Fibroblast of lung (primary cell): ENCODE results near the gene MRPS10. TPM values are rescaled to one million over a fixed set of nuclear protein-coding genes. Genes with fewer than 3 reads are reported as not detected.

ENCODE experiments used
- DNase-seq, 2 donors: peaks; one replicate each; pipeline versions ENCODE4 v3.0.0 to v3.0.0-alpha.2; 2010; ENCODE audit warnings: low read depth in 2 of 2
- H2AFZ ChIP-seq: 2 replicates; pipeline ENCODE4 v1.5.1; 2012; ENCODE audit warnings: low read length, control low read depth, inconsistent platforms
- H3K27ac ChIP-seq: 2 replicates; pipeline ENCODE4 v1.5.1; 2011; ENCODE audit warnings: low read length, control low read depth; ENCODE audit not compliant: insufficient read depth
- H3K27me3 ChIP-seq: 2 replicates; pipeline ENCODE4 v1.5.1; 2011; ENCODE audit warnings: mild to moderate bottlenecking, low read length; ENCODE audit not compliant: control insufficient read depth, insufficient read depth
- H3K36me3 ChIP-seq: 2 replicates; pipeline ENCODE4 v1.5.1; 2011; ENCODE audit warnings: low read length; ENCODE audit not compliant: control insufficient read depth, insufficient read depth
- H3K4me1 ChIP-seq: 2 replicates; pipeline ENCODE4 v1.5.1; 2011; ENCODE audit warnings: low read length; ENCODE audit not compliant: control insufficient read depth, insufficient read depth; ENCODE audit errors: extremely low read depth
- H3K4me2 ChIP-seq: 2 replicates; pipeline ENCODE4 v1.5.1; 2011; ENCODE audit warnings: low read length, control low read depth; ENCODE audit not compliant: insufficient read depth; ENCODE audit errors: extremely low read depth
- H3K4me3 ChIP-seq, 4 experiments: fragments of 200-600 bp in 1 of 4; sonication (generic) in 1 of 4; replicated peaks in 1 of 4; 2 replicates each; pipeline ENCODE4 v1.5.1; 2011 to 2016; ENCODE audit warnings: low read length in 4 of 4, low read depth in 3 of 4, mild to moderate bottlenecking in 3 of 4, control low read depth in 2 of 4, inconsistent platforms in 1 of 4, mixed read lengths in 1 of 4; ENCODE audit not compliant: insufficient read depth in 1 of 4; ENCODE audit errors: control extremely low read depth in 1 of 4
- H3K79me2 ChIP-seq: 2 replicates; pipeline ENCODE4 v1.5.1; 2012; ENCODE audit warnings: mild to moderate bottlenecking, low read length, inconsistent platforms; ENCODE audit not compliant: control insufficient read depth, insufficient read depth
- H3K9ac ChIP-seq: 2 replicates; pipeline ENCODE4 v1.5.1; 2011; ENCODE audit warnings: mild to moderate bottlenecking, low read length, control low read depth; ENCODE audit not compliant: insufficient read depth
- H3K9me3 ChIP-seq: 2 replicates; pipeline ENCODE4 v1.5.1; 2012; ENCODE audit warnings: low read depth, low read length; ENCODE audit not compliant: control insufficient read depth, insufficient read depth
- H4K20me1 ChIP-seq: 2 replicates; pipeline ENCODE4 v1.5.1; 2011; ENCODE audit warnings: low read length; ENCODE audit not compliant: control insufficient read depth, insufficient read depth; ENCODE audit errors: extremely low read depth
- EZH2 ChIP-seq: IDR thresholded peaks from 2 replicates; pipeline ENCODE4 v1.5.1; 2012; ENCODE audit warnings: low read length, control low read depth, mild to moderate bottlenecking; ENCODE audit errors: missing control alignments
- polyA plus RNA-seq, 2 donors: library from polyadenylated mRNA; depleted of rRNA in 1 of 2; stranded (reverse) in 1 of 2; unstranded in 1 of 2; fragments of >200 nt; gene quantifications; 2 replicates each; pipeline ENCODE4 v1.2.1, GENCODE V29; 2011 to 2012; ENCODE audit warnings: missing spikeins in 1 of 2
- total RNA-seq: library from RNA; depleted of rRNA; stranded (reverse); fragments of >200 nt; gene quantifications from 2 replicates; pipeline ENCODE4 v1.2.1, GENCODE V29; 2014
- TF ChIP-seq, protein P1 (sequence below), 2 donors: IDR thresholded peaks in 1 of 2; conservative IDR thresholded peaks in 1 of 2; 1 replicate in 1 of 2; 2 replicates in 1 of 2; pipeline ENCODE4 v1.5.1; 2011 to 2012; ENCODE audit warnings: low read length in 2 of 2, control low read depth in 1 of 2, inconsistent platforms in 1 of 2, low read depth in 1 of 2, mild to moderate bottlenecking in 1 of 2

MRPS10 gene
- total and polyA plus RNA-seq, 2 donors (not counting 1 experiment from before 2014, with no cell fraction given) = 67.5 to 74.1 TPM

DNA sequence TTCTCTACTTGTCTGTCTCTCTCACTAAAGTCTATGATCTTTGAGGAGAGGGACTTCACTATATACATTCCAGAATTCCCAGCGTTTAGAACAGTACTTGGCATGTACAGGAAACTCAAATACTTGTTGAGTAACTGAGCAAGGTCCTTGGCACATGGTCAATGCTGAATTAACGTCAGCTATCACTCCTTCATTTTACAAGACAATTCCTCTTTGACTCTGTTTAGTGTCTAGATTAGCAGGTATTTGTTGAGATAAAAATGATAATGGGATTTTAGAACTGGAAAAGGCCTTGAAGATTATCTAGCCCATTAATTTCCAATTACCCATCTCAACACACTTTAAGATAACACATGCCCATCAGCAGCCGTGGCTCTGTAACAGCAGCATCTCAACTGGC is 16.3 kb downstream of the MRPS10 start:
- Histone ChIP-seq H3K9me3 (no peaks in the 10 kb centered on the region), H3K4me3 (no peak overlapping the region), H3K27ac (peak overlapping the region; percentile 18), H2AFZ (no peak overlapping the region), H3K36me3 (no peaks in the 10 kb centered on the region), H3K4me1 (peaks cover 32% of the 10 kb centered on the region), H3K79me2 (no peaks in the 10 kb centered on the region), H4K20me1 (no peaks in the 10 kb centered on the region), H3K9ac (no peak overlapping the region), H3K27me3 (no peaks in the 10 kb centered on the region), H3K4me2 (no peak overlapping the region)
- DNase-seq = peak in 1 of 2 donors; percentile 45
- TF ChIP-seq EZH2 = no peak
- TF ChIP-seq, protein P1, sequence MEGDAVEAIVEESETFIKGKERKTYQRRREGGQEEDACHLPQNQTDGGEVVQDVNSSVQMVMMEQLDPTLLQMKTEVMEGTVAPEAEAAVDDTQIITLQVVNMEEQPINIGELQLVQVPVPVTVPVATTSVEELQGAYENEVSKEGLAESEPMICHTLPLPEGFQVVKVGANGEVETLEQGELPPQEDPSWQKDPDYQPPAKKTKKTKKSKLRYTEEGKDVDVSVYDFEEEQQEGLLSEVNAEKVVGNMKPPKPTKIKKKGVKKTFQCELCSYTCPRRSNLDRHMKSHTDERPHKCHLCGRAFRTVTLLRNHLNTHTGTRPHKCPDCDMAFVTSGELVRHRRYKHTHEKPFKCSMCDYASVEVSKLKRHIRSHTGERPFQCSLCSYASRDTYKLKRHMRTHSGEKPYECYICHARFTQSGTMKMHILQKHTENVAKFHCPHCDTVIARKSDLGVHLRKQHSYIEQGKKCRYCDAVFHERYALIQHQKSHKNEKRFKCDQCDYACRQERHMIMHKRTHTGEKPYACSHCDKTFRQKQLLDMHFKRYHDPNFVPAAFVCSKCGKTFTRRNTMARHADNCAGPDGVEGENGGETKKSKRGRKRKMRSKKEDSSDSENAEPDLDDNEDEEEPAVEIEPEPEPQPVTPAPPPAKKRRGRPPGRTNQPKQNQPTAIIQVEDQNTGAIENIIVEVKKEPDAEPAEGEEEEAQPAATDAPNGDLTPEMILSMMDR (conservative IDR thresholded peaks at IDR 0.05 in 1 of 2, IDR thresholded peaks at IDR 0.05 in 1 of 2; ENCODE audit: low read depth in 1 of 2, low read length in 2 of 2) = no peak

DNA sequence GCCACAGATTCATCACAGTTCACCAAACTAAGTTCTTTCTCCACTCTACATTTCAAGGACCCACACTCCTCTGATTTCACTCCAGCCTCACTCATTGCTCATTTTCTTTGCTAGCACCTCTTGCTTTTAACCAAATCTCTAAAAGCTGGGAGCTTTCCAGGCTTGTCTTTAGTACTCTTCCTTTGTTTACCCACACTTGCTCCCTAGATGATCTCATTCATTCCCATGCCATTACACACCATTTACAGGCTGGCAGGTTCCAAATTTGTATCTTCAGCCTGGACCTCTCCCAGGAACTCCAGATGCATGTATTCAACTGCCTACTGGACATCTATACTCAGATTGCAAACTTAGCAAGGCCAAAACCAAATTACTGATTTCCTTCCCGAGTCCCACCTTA is 17.6 kb downstream of the MRPS10 start:
- H3K27me3 ChIP-seq = no peaks in the 10 kb centered on the region
- peaks cover 32% of the 10 kb centered on the region for H3K4me1 ChIP-seq
- peak; percentile 96 to 99 for DNase-seq
- H4K20me1 ChIP-seq = no peaks in the 10 kb centered on the region
- H2AFZ ChIP-seq = no peak overlapping the region
- TF ChIP-seq, protein P1 (conservative IDR thresholded peaks at IDR 0.05 in 1 of 2, IDR thresholded peaks at IDR 0.05 in 1 of 2; ENCODE audit: low read depth in 1 of 2, low read length in 2 of 2) = no peak
- no peak for TF ChIP-seq EZH2
- peak overlapping the region; percentile 73 for H3K27ac ChIP-seq
- no peak overlapping the region for H3K9ac ChIP-seq
- H3K4me2 ChIP-seq = peak overlapping the region; percentile 23
- no peaks in the 10 kb centered on the region for H3K79me2 ChIP-seq
- no peak overlapping the region for H3K4me3 ChIP-seq
- no peaks in the 10 kb centered on the region for H3K36me3 ChIP-seq
- no peaks in the 10 kb centered on the region for H3K9me3 ChIP-seq

DNA sequence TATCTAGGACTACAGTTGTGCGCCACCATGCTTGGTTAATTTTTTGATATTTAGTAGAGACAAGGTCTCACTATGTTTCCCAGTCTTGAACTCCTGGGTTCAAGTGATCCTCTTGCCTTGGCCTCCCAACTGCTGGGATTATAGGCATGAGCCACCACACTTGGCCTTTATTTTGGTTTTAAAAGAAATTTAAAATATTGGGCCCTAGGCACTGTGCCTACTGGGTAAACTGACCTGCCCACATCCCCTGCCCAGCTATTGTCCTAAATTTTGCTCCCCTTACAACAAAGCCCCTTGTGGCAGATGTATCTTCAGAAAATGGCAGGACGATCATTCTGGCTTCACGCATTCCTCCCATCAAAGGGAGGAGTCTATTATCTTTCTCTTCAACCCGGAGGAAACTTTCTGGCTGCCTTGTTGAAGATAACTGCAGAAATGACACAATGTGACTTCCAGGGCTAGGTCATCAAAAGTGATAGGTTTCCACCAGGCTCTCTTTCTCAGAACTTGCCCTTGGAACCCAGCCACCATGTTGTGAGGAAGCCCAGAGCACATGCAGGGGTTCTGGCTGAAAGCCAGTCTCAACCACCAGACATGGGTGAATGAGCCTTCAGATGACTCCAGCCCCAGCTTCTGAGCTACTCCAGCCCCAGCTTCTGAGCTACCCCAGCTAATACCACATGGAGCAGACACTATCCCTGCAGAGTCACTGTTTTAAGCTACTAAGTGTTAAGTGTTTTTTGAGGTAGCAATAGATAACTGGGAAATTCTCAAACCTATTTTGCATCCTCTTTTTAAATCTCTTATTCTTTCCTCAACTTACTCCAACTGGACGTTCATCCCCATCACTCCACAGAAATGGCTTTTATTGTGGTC is 18.3 kb downstream of the MRPS10 start:
- no peaks in the 10 kb centered on the region for H3K36me3 ChIP-seq
- H3K4me2 ChIP-seq = peak overlapping the region; percentile 62
- no peak overlapping the region for H3K4me3 ChIP-seq
- no peak overlapping the region for H3K9ac ChIP-seq
- H3K4me1 ChIP-seq = peaks cover 28% of the 10 kb centered on the region
- no peaks in the 10 kb centered on the region for H3K27me3 ChIP-seq
- peak overlapping the region; percentile 49 for H3K27ac ChIP-seq
- no peaks in the 10 kb centered on the region for H4K20me1 ChIP-seq
- peak; percentile 77 to 82 for DNase-seq
- no peaks in the 10 kb centered on the region for H3K9me3 ChIP-seq
- no peak for TF ChIP-seq EZH2
- TF ChIP-seq, protein P1 (conservative IDR thresholded peaks at IDR 0.05 in 1 of 2, IDR thresholded peaks at IDR 0.05 in 1 of 2; ENCODE audit: low read depth in 1 of 2, low read length in 2 of 2) = no peak
- H3K79me2 ChIP-seq = no peaks in the 10 kb centered on the region
- no peak overlapping the region for H2AFZ ChIP-seq
